Small intestine (tissue), 7 donors: ENCODE results near the gene TRERF1. TPM values are rescaled to one million over a fixed set of nuclear protein-coding genes. Genes with fewer than 3 reads are reported as not detected.
"Not testable (repeated sequence)": the region's sequence is repeated elsewhere in the genome, so short reads cannot be mapped to it uniquely, and the experiment has no call there.

Source experiments
- DNase-seq, 2 donors: peaks; one replicate each; pipeline versions ENCODE4 v3.0.0 to v3.0.0-alpha.2; 2013
- FAIRE-seq: peaks from 2 replicates; lab custom pipeline; 2012; peaks lifted over from hg19 to GRCh38; lab: Jason Lieb, UNC
- H3K27ac ChIP-seq, 3 donors: one replicate each; pipeline ENCODE4 v1.5.1; 2013; ENCODE audit warnings: low read length in 2 of 3, mild to moderate bottlenecking in 2 of 3, control low read depth in 1 of 3, inconsistent platforms in 1 of 3, low read depth in 1 of 3, moderate library complexity in 1 of 3
- H3K27me3 ChIP-seq, 3 donors: one replicate each; pipeline ENCODE4 v1.6.1; 2013; ENCODE audit warnings: low read length in 3 of 3, inconsistent platforms in 1 of 3; ENCODE audit not compliant: control insufficient read depth in 3 of 3, insufficient read depth in 3 of 3
- H3K36me3 ChIP-seq, 3 donors: one replicate each; pipeline ENCODE4 v1.6.1; 2013; ENCODE audit warnings: low read length in 3 of 3, inconsistent platforms in 1 of 3, low read depth in 1 of 3, mild to moderate bottlenecking in 1 of 3, moderate library complexity in 1 of 3; ENCODE audit not compliant: control insufficient read depth in 3 of 3, insufficient read depth in 2 of 3
- H3K4me1 ChIP-seq, 3 donors: one replicate each; pipeline ENCODE4 v1.6.1; 2013; ENCODE audit warnings: low read length in 2 of 3, inconsistent platforms in 1 of 3, low read depth in 1 of 3, mild to moderate bottlenecking in 1 of 3, moderate library complexity in 1 of 3; ENCODE audit not compliant: control insufficient read depth in 3 of 3, insufficient read depth in 2 of 3
- H3K4me3 ChIP-seq, 3 donors: one replicate each; pipeline ENCODE4 v1.5.1; 2013; ENCODE audit warnings: low read length in 3 of 3, control low read depth in 1 of 3, inconsistent platforms in 1 of 3, low read depth in 1 of 3, mild to moderate bottlenecking in 1 of 3, moderate library complexity in 1 of 3
- H3K9me3 ChIP-seq, 2 donors: one replicate each; pipeline ENCODE4 v1.6.1; 2013; ENCODE audit warnings: low read depth in 1 of 2, low read length in 1 of 2; ENCODE audit not compliant: control insufficient read depth in 2 of 2, insufficient read depth in 1 of 2
- WGBS, 3 donors: extraction: QIAGEN DNeasy Blood & Tissue Kit; methylation state at CpG; one replicate each; pipeline ENCODE4 v1.1.7; 2013; 5-methylcytosine and 5-hydroxymethylcytosine counted together
- polyA plus RNA-seq, 4 donors: library from polyadenylated mRNA; stranded (reverse) in 3 of 4; unstranded in 1 of 4; fragments of 200-250 nt in 3 of 4; fragments of 120-200 nt in 1 of 4; gene quantifications; one replicate each; pipeline versions ENCODE4 v1.2.1 to v1.2.3, GENCODE V29; 2013
- donor health status: healthy with polysubstance abuse.
- donor health status: control.
- donor health status: control.
- donor health status: Bipolar disorder and iron deficiency.
- donor health status: healthy.

The TRERF1 gene
- polyA plus RNA-seq, 4 donors, result 0.22 to 5.0 (median 2.3) TPM

DNA sequence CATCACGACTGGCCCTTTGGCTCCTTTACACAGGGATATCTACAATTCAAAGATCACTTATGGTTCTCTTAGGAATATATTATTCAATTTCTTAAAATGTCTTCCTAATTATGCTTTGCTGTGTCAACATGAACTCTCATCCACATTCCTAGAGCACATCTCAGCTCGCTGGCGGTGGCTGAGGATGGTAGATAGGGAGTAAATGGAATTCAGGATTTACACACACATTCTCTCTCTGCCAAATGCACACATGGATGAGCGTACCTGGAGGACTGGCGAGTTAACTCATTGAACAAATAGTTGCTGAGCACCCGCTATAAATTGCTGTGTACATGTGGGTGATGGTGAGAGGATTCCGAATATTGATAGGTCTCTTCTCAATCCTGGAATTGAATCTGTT lies 229.3 kb downstream of the TRERF1 start:
- 69 to 85% (median 79%) methylated on average over 7 of the region's 7 CpGs for WGBS, 3 donors
- H3K9me3 ChIP-seq, result no peaks in the 10 kb centered on the region
- H3K27ac ChIP-seq, result no peak overlapping the region
- FAIRE-seq, result no peak
- no peaks in the 10 kb centered on the region for H3K36me3 ChIP-seq
- no peak overlapping the region for H3K4me3 ChIP-seq
- peaks cover 0 to 25% (median 2%) of the 10 kb centered on the region in 3 donors for H3K4me1 ChIP-seq
- DNase-seq, result peak in 1 of 2 donors; percentile 40
- no peaks in the 10 kb centered on the region for H3K27me3 ChIP-seq

DNA sequence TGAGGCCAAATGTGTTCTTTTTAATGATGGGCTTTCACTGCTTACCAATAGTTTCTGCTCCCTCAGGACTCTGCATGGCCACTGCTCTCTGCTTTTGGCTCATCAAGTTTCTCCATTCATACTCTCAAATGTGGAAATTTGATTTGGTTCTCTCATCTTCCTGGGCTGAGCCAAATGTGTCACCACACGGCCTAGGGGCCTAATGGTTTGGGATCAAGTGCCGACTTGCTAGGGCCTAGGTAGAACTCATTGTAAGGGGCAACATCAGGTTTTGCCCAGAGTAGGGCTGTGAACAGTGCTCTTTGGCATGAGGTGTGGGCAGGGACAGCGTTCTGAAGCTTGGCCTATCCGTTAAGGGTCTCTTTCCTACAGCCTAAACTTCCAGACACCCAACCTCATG lies 230.2 kb downstream of the TRERF1 start:
- no peak for DNase-seq
- no peak for FAIRE-seq
- Histone ChIP-seq H3K4me3 (no peak overlapping the region), H3K4me1 (peaks cover 0 to 16% (median 2%) of the 10 kb centered on the region in 3 donors), H3K27ac (no peak overlapping the region), H3K27me3 (no peaks in the 10 kb centered on the region), H3K9me3 (no peaks in the 10 kb centered on the region), H3K36me3 (no peaks in the 10 kb centered on the region)
- WGBS, 3 donors, result 87 to 94% (median 88%) methylated on average over 4 of the region's 4 CpGs

DNA sequence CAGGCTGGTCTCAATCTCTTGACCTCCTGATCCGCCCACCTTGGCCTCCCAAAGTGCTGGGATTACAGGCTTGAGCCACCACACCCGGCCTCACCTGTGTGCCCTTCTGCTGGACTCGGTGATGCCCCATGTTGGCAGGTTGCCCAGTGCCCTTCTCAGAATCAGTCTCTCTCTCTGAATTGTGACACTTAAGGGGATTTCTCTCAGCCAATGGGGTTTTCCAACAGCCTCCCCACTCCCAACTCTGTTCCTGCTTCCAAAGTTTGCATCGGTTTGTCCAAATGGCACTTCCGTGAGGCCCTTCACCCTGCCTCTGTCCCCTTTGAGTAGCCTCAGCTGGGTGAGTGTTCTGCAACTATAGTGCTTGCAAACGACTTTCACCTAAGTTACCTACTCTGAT lies 230.9 kb downstream of the TRERF1 start:
- no peak overlapping the region for H3K4me3 ChIP-seq
- no peak for FAIRE-seq
- no peaks in the 10 kb centered on the region for H3K27me3 ChIP-seq
- H3K9me3 ChIP-seq, result no peaks in the 10 kb centered on the region
- H3K4me1 ChIP-seq, result peaks cover 0 to 9% (median 0%) of the 10 kb centered on the region in 3 donors
- DNase-seq, result no peak
- H3K36me3 ChIP-seq, result no peaks in the 10 kb centered on the region
- WGBS, 3 donors, result 62 to 73% (median 68%) methylated on average over 6 of the region's 6 CpGs
- H3K27ac ChIP-seq, result no peak overlapping the region

DNA sequence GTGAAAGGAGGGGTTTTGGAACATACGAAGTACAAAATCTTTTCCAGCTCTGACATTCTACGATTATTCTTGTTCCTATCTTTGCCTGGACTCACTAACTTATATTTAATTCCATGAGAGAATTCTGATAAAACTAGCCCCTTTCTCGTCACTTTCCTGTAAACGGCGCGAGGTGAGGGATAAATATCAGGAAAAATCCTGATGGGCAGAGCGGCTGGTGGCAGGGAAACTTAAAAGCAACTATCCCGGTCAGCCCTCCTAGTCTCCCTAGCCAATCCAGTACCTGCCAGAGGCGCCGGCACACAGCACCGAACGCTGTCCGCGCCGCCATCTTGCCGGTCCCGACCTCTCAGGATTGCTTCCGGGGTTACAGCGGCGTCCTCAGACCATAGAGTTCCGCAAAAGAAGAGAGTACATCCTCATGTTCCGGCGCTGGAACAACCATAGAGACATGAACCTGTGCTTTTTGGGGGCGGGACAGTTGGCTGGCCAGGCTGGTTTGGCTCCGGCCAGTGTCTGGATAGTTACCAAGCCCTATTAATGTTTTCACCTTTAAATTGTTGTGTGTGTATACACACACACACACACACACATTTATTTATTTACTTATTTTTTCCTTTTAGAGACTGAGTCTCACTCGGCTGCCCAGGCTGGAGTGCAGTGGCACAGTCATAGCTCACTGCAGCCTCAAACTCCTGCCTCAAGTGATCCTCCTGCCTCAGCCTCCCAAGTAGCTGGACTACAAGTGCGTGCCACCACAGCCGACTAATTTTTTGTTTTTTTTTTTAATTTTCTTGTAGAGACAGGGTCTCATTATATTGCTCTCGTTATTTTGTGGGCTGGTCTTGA lies 234.0 kb downstream of the TRERF1 start, which contains the start of gene MRPS10:
TSS of gene MRPS10 (minus strand) at position 343 of the 849 bp plus-strand sequence. CDS start at position 331, 12 bp downstream.
- H3K36me3 ChIP-seq, result peaks cover 0 to 9% (median 2%) of the 10 kb centered on the region in 3 donors
- WGBS, 3 donors, result 8 to 10% (median 10%) methylated on average over 29 of the region's 29 CpGs
- H3K4me1 ChIP-seq, result no peaks in the 10 kb centered on the region
- DNase-seq (peak; percentile 95 to 96), FAIRE-seq (no peak)
- no peaks in the 10 kb centered on the region for H3K27me3 ChIP-seq
- H3K27ac ChIP-seq, result peak within 1 kb of the TSS; percentile 66 to 90 (median 73)
- peak within 1 kb of the TSS; percentile 72 to 85 (median 73) for H3K4me3 ChIP-seq
- H3K9me3 ChIP-seq, result no peaks in the 10 kb centered on the region

DNA sequence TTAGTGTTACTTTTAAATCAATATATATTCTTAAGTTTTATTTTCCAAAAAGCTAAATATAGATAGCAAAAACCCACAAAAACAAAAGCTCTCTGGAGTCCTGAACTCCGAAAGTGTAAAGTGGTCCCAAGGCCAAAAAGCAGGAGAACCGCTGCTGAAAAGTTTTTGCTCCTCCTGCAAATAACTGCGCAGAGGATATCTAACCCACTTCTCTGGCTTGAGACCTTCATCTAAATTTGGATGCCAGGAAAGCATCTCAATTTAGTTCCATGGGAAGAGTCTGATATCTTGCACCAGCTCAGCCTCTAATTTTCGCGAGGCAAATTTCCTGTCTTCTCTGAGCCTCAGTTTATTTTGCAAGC lies 234.6 kb downstream of the TRERF1 start:
- peak overlapping the region; percentile 72 to 85 (median 73) for H3K4me3 ChIP-seq
- DNase-seq, result no peak
- 1 to 4% (median 2%) methylated on average over 5 of the region's 5 CpGs for WGBS, 3 donors
- H3K9me3 ChIP-seq, result no peaks in the 10 kb centered on the region
- peaks cover 0 to 9% (median 2%) of the 10 kb centered on the region in 3 donors for H3K36me3 ChIP-seq
- H3K4me1 ChIP-seq, result no peaks in the 10 kb centered on the region
- peak overlapping the region; percentile 66 to 90 (median 73) for H3K27ac ChIP-seq
- FAIRE-seq, result no peak
- H3K27me3 ChIP-seq, result no peaks in the 10 kb centered on the region

DNA sequence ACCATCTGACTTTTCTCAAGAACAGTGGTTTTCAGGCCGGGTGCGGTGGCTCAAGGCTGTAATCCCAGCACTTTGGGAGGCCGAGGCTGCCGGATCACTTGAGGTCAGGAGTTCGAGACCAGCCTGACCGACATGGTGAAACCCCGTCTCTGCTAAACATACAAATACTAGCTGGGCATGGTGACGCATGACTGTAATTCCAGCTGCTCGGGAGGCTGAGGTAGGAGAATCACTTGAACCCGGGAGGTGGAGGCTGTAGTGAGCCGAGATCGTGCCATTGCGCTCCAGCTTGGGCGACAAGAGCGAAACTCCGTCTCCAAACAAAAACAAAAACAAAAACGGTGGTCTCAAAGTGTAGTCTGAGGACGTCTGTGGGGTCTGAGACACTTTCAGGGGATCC lies 235.2 kb downstream of the TRERF1 start:
- 78 to 85% (median 84%) methylated on average over 18 of the region's 18 CpGs for WGBS, 3 donors
- FAIRE-seq, H3K4me1 ChIP-seq, DNase-seq, H3K4me3 ChIP-seq, H3K9me3 ChIP-seq, H3K27ac ChIP-seq, H3K27me3 ChIP-seq: not testable (repeated sequence)
- peaks cover 2 to 10% (median 2%) of the 10 kb centered on the region in 3 donors for H3K36me3 ChIP-seq

DNA sequence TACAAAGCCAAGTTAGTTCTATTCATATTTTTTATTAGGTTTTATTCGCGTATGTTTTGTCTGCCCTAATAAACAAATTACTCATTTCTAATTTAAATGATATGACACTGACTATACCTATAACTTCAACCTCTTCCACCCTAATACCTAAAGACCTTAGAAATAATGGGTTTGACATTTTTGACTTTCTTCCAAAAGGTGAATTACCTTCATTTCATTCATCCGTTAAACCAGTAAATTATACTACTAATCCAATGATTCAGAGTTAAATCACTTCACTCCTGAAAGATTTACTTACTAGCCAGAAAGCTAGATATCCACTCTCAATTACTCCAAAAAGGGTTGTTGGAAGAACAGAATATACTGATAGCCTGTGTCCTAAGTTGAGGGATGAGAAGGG lies 239.3 kb downstream of the TRERF1 start:
- no peaks in the 10 kb centered on the region for H3K4me1 ChIP-seq
- 78 to 92% (median 85%) methylated on average over 3 of the region's 3 CpGs for WGBS, 3 donors
- no peak for FAIRE-seq

DNA sequence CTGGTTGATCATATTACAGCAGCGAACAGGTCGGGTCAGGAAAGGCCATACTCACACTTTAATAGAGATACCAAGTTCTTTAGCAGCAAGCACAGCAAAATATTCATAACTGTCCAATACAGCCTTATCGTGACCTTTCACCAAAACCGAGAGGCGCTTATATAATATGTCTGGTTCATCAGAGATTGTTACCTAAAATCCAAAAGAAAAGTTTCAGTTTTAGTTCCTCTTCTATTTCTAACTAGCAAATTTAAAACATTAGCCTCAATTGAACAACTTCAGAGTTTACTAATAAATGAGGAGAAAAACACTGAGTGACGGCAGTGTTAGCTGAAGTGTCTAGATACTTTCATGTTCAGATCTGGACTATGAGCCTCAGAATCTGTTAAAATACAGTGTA lies 240.0 kb downstream of the TRERF1 start:
- no peak overlapping the region for H3K27ac ChIP-seq
- H3K27me3 ChIP-seq, result no peaks in the 10 kb centered on the region
- H3K9me3 ChIP-seq, result no peaks in the 10 kb centered on the region
- FAIRE-seq (no peak), DNase-seq (no peak)
- H3K4me1 ChIP-seq, result no peaks in the 10 kb centered on the region
- H3K36me3 ChIP-seq, result peaks cover 6 to 32% (median 9%) of the 10 kb centered on the region in 3 donors
- no peak overlapping the region for H3K4me3 ChIP-seq
- 86 to 90% (median 89%) methylated on average over 6 of the region's 6 CpGs for whole genome bisulfite sequencing, 3 donors

More for the DNA sequence above, 239.3 kb downstream of the TRERF1 start:
- Histone ChIP-seq H3K4me3 (no peak overlapping the region), H3K27me3 (no peaks in the 10 kb centered on the region), H3K27ac (no peak overlapping the region), H3K9me3 (no peaks in the 10 kb centered on the region), H3K36me3 (peaks cover 6 to 32% (median 9%) of the 10 kb centered on the region in 3 donors)
- no peak for DNase-seq
